ENCODE measurements around the gene ADIRF.
A peak's percentile ranks its signal among the peaks of the same experiment; 100 is the strongest.

ADIRF gene

DNA sequence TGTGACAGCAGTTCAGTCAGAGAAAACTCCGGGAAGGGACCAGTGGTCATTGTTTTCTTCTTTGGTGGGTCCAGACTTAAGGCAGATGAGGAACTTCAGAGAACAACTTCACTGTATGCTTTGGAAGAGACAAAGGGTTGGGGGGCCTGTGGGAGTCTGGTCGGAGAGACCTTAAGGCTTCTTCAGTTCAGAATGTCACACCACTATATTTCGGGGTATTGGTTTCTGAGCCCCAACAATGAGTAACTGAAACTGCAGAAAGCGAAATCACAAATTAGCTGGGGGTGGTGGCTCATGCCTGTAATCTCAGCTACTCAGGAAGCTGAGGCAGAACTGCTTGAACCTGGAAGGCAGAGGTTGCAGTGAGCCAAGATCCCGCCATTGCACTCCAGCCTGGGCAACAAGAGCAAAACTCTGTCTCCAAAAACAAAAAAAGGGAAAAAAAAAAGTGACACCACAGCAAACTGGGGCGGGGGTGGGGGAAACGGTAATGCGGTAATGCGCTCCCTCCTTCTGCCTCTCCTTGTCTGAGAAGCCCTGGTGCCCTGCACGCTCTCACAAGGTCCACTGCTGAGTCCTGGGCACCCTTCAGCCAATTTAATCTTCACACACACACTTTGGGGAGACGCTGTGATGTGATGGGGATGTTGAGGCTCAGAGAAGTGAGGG is 2.2 kb upstream of the ADIRF start:
- peak overlapping the region; percentile 99 for H3K27ac ChIP-seq (ENCODE audit: low read depth, low read length)
- H3K9ac ChIP-seq (ENCODE audit: low read length in 5 of 5), result peak overlapping the region in 3 of 5 donors; percentile 8 to 61 (median 28)
- peaks cover 0 to 20% (median 8%) of the 10 kb centered on the region in 5 donors for H3K36me3 ChIP-seq (ENCODE audit: control insufficient read depth in 5 of 5, insufficient read depth in 5 of 5, low read length in 5 of 5)
- no peaks in the 10 kb centered on the region for H3K27me3 ChIP-seq (ENCODE audit: control insufficient read depth in 5 of 5, insufficient read depth in 4 of 5, low read length in 5 of 5)
- peaks cover 12 to 72% (median 60%) of the 10 kb centered on the region in 5 donors for H3K4me1 ChIP-seq (ENCODE audit: control insufficient read depth in 5 of 5, insufficient read depth in 5 of 5, low read length in 5 of 5)
- H3K4me3 ChIP-seq (ENCODE audit: low read depth in 1 of 5, low read length in 5 of 5), result peak overlapping the region in 4 of 5 donors; percentile 14 to 91 (median 72)
- H3K9me3 ChIP-seq (ENCODE audit: control insufficient read depth in 5 of 5, low read length in 5 of 5), result no peaks in the 10 kb centered on the region

DNA sequence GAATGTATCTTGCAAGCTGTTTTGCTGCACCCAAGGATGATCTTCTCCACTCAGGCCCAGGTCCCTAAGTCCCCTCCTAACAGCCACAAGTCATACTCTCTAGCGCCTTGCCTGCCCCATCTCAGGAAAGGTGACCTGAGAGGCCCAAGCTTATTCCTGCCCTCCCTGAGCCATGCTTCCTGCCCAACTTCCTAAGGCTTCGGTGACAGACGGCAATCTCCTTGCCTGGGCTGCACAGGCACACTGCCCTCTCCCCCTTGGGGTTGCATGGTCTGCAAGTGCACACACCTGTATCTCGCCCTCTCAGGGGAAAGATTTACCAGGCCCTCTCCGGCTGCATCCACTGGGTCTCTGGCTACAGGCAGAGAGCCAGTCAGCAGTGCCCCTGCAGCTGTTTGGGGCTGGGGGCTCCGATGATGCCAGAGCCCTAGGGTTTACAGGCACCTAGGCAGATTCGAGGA is 771 bp upstream of the ADIRF start:
- Histone ChIP-seq H3K9me3 (ENCODE audit: control insufficient read depth in 5 of 5, low read length in 5 of 5) (no peaks in the 10 kb centered on the region), H3K9ac (ENCODE audit: low read length in 5 of 5) (peak overlapping the region in 3 of 5 donors; percentile 28 to 96 (median 92)), H3K36me3 (ENCODE audit: control insufficient read depth in 5 of 5, insufficient read depth in 5 of 5, low read length in 5 of 5) (peaks cover 0 to 8% (median 1%) of the 10 kb centered on the region in 5 donors), H3K4me1 (ENCODE audit: control insufficient read depth in 5 of 5, insufficient read depth in 5 of 5, low read length in 5 of 5) (peaks cover 14 to 81% (median 65%) of the 10 kb centered on the region in 5 donors), H3K27ac (ENCODE audit: low read depth, low read length) (peak overlapping the region; percentile 99), H3K27me3 (ENCODE audit: control insufficient read depth in 5 of 5, insufficient read depth in 4 of 5, low read length in 5 of 5) (no peaks in the 10 kb centered on the region), H3K4me3 (ENCODE audit: low read depth in 1 of 5, low read length in 5 of 5) (peak overlapping the region in 4 of 5 donors; percentile 64 to 91 (median 89))

- peaks cover 14 to 73% (median 65%) of the 10 kb centered on the region in 5 donors for H3K4me1 ChIP-seq (ENCODE audit: control insufficient read depth in 5 of 5, insufficient read depth in 5 of 5, low read length in 5 of 5)
Measured at GRCh38 chr10:86968994-86969355, 693 bp downstream of the ADIRF start.

GRCh38 chr10:86969421-86970041 is 1.2 kb downstream of the ADIRF start:
- peak overlapping the region; percentile 99 for H3K27ac ChIP-seq (ENCODE audit: low read depth, low read length)
- H3K27me3 ChIP-seq (ENCODE audit: control insufficient read depth in 5 of 5, insufficient read depth in 4 of 5, low read length in 5 of 5), result no peaks in the 10 kb centered on the region
- H3K36me3 ChIP-seq (ENCODE audit: control insufficient read depth in 5 of 5, insufficient read depth in 5 of 5, low read length in 5 of 5), result peaks cover 0 to 11% (median 2%) of the 10 kb centered on the region in 5 donors
- peaks cover 14 to 72% (median 65%) of the 10 kb centered on the region in 5 donors for H3K4me1 ChIP-seq (ENCODE audit: control insufficient read depth in 5 of 5, insufficient read depth in 5 of 5, low read length in 5 of 5)
- H3K9ac ChIP-seq (ENCODE audit: low read length in 5 of 5), result peak overlapping the region; percentile 88 to 96 (median 92)
- H3K4me3 ChIP-seq (ENCODE audit: low read depth in 1 of 5, low read length in 5 of 5), result peak overlapping the region; percentile 88 to 98 (median 91)
- H3K9me3 ChIP-seq (ENCODE audit: control insufficient read depth in 5 of 5, low read length in 5 of 5), result no peaks in the 10 kb centered on the region

More at GRCh38 chr10:86968994-86969355, 693 bp downstream of the ADIRF start:
- Histone ChIP-seq H3K9me3 (ENCODE audit: control insufficient read depth in 5 of 5, low read length in 5 of 5) (no peaks in the 10 kb centered on the region), H3K27ac (ENCODE audit: low read depth, low read length) (peak overlapping the region; percentile 99), H3K4me3 (ENCODE audit: low read depth in 1 of 5, low read length in 5 of 5) (peak overlapping the region; percentile 88 to 98 (median 91)), H3K36me3 (ENCODE audit: control insufficient read depth in 5 of 5, insufficient read depth in 5 of 5, low read length in 5 of 5) (peaks cover 0 to 8% (median under 1%) of the 10 kb centered on the region in 5 donors), H3K9ac (ENCODE audit: low read length in 5 of 5) (peak overlapping the region; percentile 88 to 96 (median 92)), H3K27me3 (ENCODE audit: control insufficient read depth in 5 of 5, insufficient read depth in 4 of 5, low read length in 5 of 5) (no peaks in the 10 kb centered on the region)

DNA sequence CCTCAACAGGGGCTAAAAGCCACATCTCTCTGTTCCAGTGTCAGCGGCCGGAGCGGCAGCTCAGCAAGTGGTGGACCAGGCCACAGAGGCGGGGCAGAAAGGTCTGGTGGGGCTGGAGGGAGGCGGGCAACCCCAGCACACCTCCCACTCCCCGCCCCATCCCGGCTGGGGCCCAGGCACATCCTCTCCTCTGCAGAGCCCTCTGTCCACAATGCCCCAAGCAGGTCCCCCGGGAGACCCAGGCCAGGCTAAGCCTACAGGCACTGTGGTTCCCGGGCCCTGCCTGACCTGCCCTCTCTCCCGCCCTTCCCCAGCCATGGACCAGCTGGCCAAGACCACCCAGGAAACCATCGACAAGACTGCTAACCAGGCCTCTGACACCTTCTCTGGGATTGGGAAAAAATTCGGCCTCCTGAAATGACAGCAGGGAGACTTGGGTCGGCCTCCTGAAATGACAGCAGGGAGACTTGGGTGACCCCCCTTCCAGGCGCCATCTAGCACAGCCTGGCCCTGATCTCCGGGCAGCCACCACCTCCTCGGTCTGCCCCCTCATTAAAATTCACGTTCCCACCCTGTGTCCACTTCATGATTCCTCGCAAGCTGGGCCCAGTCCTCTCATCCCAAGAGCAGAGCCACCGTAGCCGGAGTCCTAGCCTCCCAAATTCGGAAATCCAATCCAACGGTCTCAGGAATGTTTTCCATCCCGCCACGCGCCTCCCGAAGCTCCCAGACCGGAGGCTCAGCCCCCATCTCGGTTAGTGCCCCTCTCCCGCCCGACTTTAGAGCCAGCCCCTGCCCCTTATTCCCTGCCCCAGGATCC is 2.1 kb downstream of the ADIRF start:
- Histone ChIP-seq H3K36me3 (ENCODE audit: control insufficient read depth in 5 of 5, insufficient read depth in 5 of 5, low read length in 5 of 5) (peaks cover 0 to 11% (median 2%) of the 10 kb centered on the region in 5 donors), H3K27me3 (ENCODE audit: control insufficient read depth in 5 of 5, insufficient read depth in 4 of 5, low read length in 5 of 5) (no peaks in the 10 kb centered on the region), H3K27ac (ENCODE audit: low read depth, low read length) (peak overlapping the region; percentile 99), H3K4me1 (ENCODE audit: control insufficient read depth in 5 of 5, insufficient read depth in 5 of 5, low read length in 5 of 5) (peaks cover 14 to 71% (median 65%) of the 10 kb centered on the region in 5 donors), H3K9ac (ENCODE audit: low read length in 5 of 5) (peak overlapping the region; percentile 88 to 96 (median 92)), H3K4me3 (ENCODE audit: low read depth in 1 of 5, low read length in 5 of 5) (peak overlapping the region; percentile 88 to 98 (median 91)), H3K9me3 (ENCODE audit: control insufficient read depth in 5 of 5, low read length in 5 of 5) (no peaks in the 10 kb centered on the region)

- H3K9me3 ChIP-seq (ENCODE audit: control insufficient read depth in 5 of 5, low read length in 5 of 5), result no peaks in the 10 kb centered on the region
- peak overlapping the region in 4 of 5 donors; percentile 88 to 91 (median 90) for H3K4me3 ChIP-seq (ENCODE audit: low read depth in 1 of 5, low read length in 5 of 5)
- peak overlapping the region; percentile 88 to 96 (median 92) for H3K9ac ChIP-seq (ENCODE audit: low read length in 5 of 5)
- H3K4me1 ChIP-seq (ENCODE audit: control insufficient read depth in 5 of 5, insufficient read depth in 5 of 5, low read length in 5 of 5), result peaks cover 14 to 65% (median 61%) of the 10 kb centered on the region in 5 donors
- no peaks in the 10 kb centered on the region for H3K27me3 ChIP-seq (ENCODE audit: control insufficient read depth in 5 of 5, insufficient read depth in 4 of 5, low read length in 5 of 5)
- H3K36me3 ChIP-seq (ENCODE audit: control insufficient read depth in 5 of 5, insufficient read depth in 5 of 5, low read length in 5 of 5), result peaks cover 0 to 11% (median 2%) of the 10 kb centered on the region in 5 donors
- H3K27ac ChIP-seq (ENCODE audit: low read depth, low read length), result peak overlapping the region; percentile 99
Measured at GRCh38 chr10:86970982-86971231, 2.6 kb downstream of the ADIRF start.

DNA sequence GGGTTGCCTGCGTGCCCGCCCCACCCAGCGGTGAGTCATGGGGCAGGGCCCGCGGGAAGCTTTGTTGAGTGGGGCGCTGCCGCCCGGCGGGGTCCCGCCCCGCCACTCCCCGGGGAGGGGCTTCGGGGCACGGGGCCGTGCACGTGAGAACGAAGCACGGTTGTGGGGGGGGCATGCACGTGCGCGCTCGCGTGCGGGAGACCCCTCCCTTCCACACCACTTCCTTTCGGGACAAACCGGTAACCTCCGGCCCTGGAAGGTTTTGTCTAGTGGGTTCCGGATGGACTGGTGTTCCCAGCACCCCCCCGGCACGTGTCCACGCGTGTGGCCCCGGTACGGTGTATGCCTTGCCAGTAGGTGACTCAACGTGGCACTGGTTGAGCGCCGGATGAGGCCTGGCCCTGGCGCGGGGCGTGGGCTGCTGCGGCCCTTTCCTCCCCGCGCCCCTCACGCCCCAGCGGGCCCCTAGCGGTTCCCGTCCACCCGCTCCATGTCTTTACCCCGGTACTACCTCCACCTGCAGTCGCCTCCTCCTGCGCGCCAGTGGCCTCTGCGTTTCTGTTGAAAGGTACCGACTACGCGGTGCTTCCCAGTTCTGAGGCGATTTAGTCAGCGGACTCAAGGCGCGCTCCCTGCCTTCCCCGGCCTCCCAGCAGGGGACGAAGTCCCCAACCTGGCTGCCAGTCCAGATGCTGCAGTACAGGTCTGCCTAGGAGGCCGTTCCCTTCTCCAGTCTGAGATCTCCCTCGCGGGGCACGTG is 3.1 kb downstream of the ADIRF start:
- Histone ChIP-seq H3K9ac (ENCODE audit: low read length in 5 of 5) (peak overlapping the region in 4 of 5 donors; percentile 88 to 96 (median 92)), H3K27ac (ENCODE audit: low read depth, low read length) (peak overlapping the region; percentile 99), H3K4me1 (ENCODE audit: control insufficient read depth in 5 of 5, insufficient read depth in 5 of 5, low read length in 5 of 5) (peaks cover 13 to 60% (median 56%) of the 10 kb centered on the region in 5 donors), H3K27me3 (ENCODE audit: control insufficient read depth in 5 of 5, insufficient read depth in 4 of 5, low read length in 5 of 5) (no peaks in the 10 kb centered on the region), H3K4me3 (ENCODE audit: low read depth in 1 of 5, low read length in 5 of 5) (peak overlapping the region; percentile 59 to 91 (median 90)), H3K36me3 (ENCODE audit: control insufficient read depth in 5 of 5, insufficient read depth in 5 of 5, low read length in 5 of 5) (peaks cover 0 to 11% (median 2%) of the 10 kb centered on the region in 5 donors), H3K9me3 (ENCODE audit: control insufficient read depth in 5 of 5, low read length in 5 of 5) (no peaks in the 10 kb centered on the region)

DNA sequence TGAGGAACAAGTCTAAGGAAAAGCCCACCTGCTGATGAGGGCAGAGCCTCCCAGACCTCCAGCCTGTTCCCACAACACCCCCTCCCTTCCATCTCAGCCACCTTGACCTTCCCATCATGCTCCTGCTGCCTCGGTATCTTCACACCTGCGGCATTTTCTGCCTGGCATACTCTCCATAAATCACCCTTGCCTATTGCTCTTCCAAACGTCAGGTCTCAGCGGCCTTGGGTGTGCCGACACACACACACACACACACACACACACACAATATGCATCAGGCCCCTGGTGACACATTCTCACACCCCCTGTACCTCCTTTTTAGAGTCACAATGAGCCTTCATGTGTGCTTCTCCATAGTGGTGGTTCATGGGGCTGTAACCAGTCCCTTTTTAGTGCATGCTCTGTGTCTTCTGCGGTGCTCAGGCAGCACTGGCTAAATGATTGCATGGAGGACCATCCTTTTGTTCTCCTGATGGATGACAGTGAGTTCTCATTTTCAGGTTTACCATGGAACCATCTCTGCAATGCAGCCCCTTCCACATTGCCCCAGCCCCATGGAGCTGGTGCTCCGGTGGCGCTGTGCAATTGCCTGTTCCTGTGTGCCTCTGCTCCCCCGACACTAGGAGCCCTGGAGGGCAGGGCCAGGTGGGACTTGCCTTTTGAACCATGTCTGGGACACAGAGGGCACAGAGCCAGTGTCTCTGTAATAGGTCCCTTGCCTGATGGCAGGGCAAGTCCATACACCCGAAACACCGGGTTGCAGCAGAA is 4.5 kb downstream of the ADIRF start:
- no peak overlapping the region for H3K4me3 ChIP-seq (ENCODE audit: low read depth in 1 of 5, low read length in 5 of 5)
- H3K27ac ChIP-seq (ENCODE audit: low read depth, low read length), result peak overlapping the region; percentile 99
- H3K27me3 ChIP-seq (ENCODE audit: control insufficient read depth in 5 of 5, insufficient read depth in 4 of 5, low read length in 5 of 5), result no peaks in the 10 kb centered on the region
- peaks cover 0 to 11% (median 2%) of the 10 kb centered on the region in 5 donors for H3K36me3 ChIP-seq (ENCODE audit: control insufficient read depth in 5 of 5, insufficient read depth in 5 of 5, low read length in 5 of 5)
- no peak overlapping the region for H3K9ac ChIP-seq (ENCODE audit: low read length in 5 of 5)
- peaks cover 2 to 50% (median 46%) of the 10 kb centered on the region in 5 donors for H3K4me1 ChIP-seq (ENCODE audit: control insufficient read depth in 5 of 5, insufficient read depth in 5 of 5, low read length in 5 of 5)
- no peaks in the 10 kb centered on the region for H3K9me3 ChIP-seq (ENCODE audit: control insufficient read depth in 5 of 5, low read length in 5 of 5)

GRCh38 chr10:86974484-86974883 is 6.2 kb downstream of the ADIRF start:
- Histone ChIP-seq H3K27ac (ENCODE audit: low read depth, low read length) (peak overlapping the region; percentile 17), H3K36me3 (ENCODE audit: control insufficient read depth in 5 of 5, insufficient read depth in 5 of 5, low read length in 5 of 5) (peaks cover 0 to 11% (median 2%) of the 10 kb centered on the region in 5 donors), H3K4me1 (ENCODE audit: control insufficient read depth in 5 of 5, insufficient read depth in 5 of 5, low read length in 5 of 5) (peaks cover 3 to 45% (median 36%) of the 10 kb centered on the region in 5 donors), H3K9me3 (ENCODE audit: control insufficient read depth in 5 of 5, low read length in 5 of 5) (no peaks in the 10 kb centered on the region), H3K27me3 (ENCODE audit: control insufficient read depth in 5 of 5, insufficient read depth in 4 of 5, low read length in 5 of 5) (no peaks in the 10 kb centered on the region), H3K9ac (ENCODE audit: low read length in 5 of 5) (peak overlapping the region in 1 of 5 donors; percentile 17), H3K4me3 (ENCODE audit: low read depth in 1 of 5, low read length in 5 of 5) (no peak overlapping the region)

Measured in subcutaneous abdominal adipose tissue (tissue), 5 donors.